GM19099 (cell line): ENCODE measurements around the gene CTNNA1.

Experiments
- POLR2A ChIP-seq: IDR thresholded peaks from 3 replicates; pipeline ENCODE4 v1.6.1; 2011; ENCODE audit warnings: low read depth; ENCODE audit not compliant: insufficient read length; ENCODE audit errors: extremely low read depth

CTNNA1 gene

DNA sequence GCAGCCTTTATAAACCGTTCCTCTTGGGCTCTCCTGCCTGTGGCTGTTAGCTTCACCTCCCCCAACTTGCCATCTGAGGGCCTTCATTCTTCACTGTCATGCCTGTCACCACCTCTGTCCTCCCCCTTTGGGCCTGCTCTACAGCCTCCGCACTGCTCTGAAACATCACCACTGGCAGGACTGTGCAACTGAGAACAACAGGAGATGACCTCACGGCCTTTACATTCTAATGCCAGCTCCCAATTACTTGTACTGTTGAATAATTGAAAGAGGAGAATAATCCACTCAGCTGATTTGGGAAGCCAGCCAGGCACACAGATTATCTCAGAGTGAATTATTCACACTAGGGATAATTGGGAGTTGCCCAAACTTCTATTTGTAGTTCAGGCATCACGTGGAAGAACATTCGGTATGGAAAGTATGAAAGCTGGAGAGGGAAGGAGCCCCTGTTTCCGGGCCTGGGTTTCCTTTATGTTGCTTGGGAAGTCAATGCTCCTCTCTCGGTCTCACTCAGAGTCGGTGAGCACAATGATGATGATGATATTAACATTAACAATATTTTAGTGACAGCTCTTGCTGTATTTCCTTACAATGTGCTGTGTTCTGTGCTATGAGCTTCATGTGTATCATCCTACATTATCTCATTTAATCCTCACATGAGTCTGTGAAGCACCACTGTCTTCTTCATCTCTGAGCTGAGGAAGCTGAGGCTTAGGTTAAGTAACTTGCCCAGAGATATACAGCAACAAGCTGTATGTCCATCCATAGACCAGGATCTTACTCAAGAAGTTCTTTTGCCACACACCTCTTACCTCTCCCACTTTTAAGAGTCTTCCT, 221.2 kb downstream of the CTNNA1 start:
- no peak for TF ChIP-seq POLR2A

- no peak for TF ChIP-seq POLR2A
Measured at GRCh38 chr5:138975098-138975847, 222.0 kb downstream of the CTNNA1 start.

DNA sequence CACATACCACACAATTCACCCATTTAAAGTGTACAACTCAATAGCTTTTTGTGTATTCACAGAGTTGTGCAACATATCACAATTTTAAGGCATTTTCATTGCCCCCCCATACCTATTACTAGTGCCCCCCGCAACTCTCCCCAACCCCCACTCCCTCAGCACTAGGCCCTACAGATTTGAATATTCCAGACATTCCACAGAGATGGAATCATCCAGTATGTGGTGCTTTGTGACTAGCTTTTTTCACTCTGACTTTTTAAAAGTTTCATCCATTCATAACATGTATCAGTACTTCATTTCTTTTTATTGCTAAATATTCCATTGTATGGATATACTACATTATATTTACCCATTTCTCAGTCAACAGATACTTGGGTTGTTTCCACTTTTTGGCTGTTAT, 224.9 kb downstream of the CTNNA1 start:
- no peak for TF ChIP-seq POLR2A

DNA sequence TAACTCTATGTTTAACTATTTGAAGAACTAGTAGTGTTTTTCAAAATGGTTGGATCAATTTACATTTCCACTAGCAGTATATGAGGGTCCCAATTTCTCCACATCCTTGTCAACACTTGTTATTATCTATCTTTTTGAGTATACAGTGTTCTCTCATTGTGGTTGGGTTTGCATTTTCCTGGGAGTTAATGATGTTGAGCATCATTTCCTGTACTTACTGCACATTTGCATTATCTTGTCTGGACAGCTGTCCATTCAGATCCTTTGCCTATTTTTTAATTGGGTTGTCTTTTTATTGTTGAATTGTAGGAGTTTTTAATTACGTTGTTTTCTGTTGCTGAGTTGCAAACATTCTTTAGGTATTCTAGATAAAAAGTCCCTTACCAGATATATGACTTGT, 225.4 kb downstream of the CTNNA1 start:
- TF ChIP-seq POLR2A, result no peak

- no peak for TF ChIP-seq POLR2A
Measured at GRCh38 chr5:138979684-138980280, 226.6 kb downstream of the CTNNA1 start.

DNA sequence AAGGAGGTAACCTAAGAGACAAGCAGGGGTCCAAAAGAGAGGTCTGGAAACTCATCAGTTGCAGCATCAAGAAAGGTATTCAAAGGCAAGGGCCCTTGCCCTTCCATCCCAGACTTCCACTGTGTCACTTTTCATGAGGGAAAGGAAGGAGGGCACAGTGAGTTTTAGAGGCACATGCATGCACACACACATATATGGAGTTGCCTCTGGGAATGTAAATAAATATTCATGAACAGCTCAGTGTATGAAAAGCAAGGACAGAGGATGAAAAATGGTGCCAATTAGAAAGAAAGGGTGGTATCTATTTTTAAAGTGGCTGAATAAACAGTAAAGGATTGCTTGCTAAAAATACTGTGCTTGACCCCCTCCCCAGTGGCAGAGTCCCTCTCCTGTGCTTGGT, 227.2 kb downstream of the CTNNA1 start:
- TF ChIP-seq POLR2A, result no peak

DNA sequence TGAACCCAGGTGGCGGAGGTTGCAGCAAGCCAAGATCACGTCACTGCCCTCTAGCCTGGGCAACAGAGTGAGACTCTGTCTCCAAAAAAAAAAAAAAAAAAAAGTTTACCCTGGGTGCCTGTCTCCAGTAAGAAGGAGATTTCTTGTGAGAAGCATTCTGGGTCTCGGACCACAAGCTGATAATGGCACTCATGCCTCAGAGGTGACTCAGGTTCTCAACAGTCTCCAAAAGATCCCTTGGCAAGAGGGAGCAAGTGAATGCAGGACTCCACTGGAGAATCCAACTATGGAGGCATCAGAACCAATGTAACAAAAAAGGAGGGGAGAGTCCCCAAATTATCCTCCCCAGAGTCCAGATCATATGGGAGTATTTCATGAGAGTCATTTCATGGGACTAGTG, 227.9 kb downstream of the CTNNA1 start:
- TF ChIP-seq POLR2A, result no peak

GRCh38 chr5:138981586-138981985, 228.4 kb downstream of the CTNNA1 start:
- TF ChIP-seq POLR2A, result no peak

- TF ChIP-seq POLR2A, result no peak
Measured at GRCh38 chr5:138983984-138984383, 230.8 kb downstream of the CTNNA1 start.
